ENCODE results near the gene E4F1.

E4F1 gene

DNA sequence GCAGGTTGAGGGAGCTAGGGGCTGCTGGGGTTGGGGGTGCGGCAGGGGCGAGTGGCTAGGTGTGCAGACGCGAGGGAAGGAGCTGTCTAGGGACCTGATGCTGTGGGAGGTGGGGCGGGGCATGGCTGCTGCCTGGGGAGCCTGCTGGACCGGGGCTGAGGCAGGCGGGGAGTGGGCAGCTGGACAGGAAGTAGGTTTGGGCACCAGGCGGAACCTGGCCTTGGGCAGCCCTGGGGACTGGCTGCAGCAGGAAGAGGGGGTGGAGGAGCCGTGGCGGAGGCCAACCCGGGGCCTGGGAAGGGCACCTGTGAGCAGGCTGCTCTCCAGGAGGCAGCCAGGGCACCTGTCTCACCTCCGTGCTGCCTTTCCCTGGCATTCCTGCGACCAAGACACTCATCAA, 7.0 kb downstream of the E4F1 start:
- no peak overlapping the region for H3K4me3 ChIP-seq (ENCODE audit: low read depth in 1 of 2, low read length in 2 of 2)
- H3K4me2 ChIP-seq (ENCODE audit: insufficient read depth, low read length): no peak overlapping the region
- H3K9ac ChIP-seq (ENCODE audit: low read depth, low read length): no peak overlapping the region
- 0 out of 2 replicates have a peak, but pooled peaks cover 2% of the 10 kb centered on the region for H3K4me1 ChIP-seq (ENCODE audit: insufficient read depth, low read length)
- no peaks in the 10 kb centered on the region for H3K27me3 ChIP-seq (ENCODE audit: insufficient read depth, low read length, poor library complexity)
- peaks cover 43% of the 10 kb centered on the region for H3K79me2 ChIP-seq (ENCODE audit: insufficient read depth, low read length)
- peaks cover 87% of the 10 kb centered on the region for H3K36me3 ChIP-seq (ENCODE audit: insufficient read depth, low read length)
- H3K27ac ChIP-seq (ENCODE audit: low read length): no peak overlapping the region
- ATAC-seq (ENCODE audit: insufficient read depth, low read depth): no peak
- H4K20me1 ChIP-seq (ENCODE audit: insufficient read depth, low read length): peaks cover 68% of the 10 kb centered on the region
- H2AFZ ChIP-seq (ENCODE audit: low read depth, low read length): no peak overlapping the region
- DNase-seq: no peak
- no peak for TF ChIP-seq EZH2 (IDR thresholded peaks at IDR 0.05; ENCODE audit: borderline replicate concordance, low read depth, low read length, severe bottlenecking)
- TF ChIP-seq, protein P1, sequence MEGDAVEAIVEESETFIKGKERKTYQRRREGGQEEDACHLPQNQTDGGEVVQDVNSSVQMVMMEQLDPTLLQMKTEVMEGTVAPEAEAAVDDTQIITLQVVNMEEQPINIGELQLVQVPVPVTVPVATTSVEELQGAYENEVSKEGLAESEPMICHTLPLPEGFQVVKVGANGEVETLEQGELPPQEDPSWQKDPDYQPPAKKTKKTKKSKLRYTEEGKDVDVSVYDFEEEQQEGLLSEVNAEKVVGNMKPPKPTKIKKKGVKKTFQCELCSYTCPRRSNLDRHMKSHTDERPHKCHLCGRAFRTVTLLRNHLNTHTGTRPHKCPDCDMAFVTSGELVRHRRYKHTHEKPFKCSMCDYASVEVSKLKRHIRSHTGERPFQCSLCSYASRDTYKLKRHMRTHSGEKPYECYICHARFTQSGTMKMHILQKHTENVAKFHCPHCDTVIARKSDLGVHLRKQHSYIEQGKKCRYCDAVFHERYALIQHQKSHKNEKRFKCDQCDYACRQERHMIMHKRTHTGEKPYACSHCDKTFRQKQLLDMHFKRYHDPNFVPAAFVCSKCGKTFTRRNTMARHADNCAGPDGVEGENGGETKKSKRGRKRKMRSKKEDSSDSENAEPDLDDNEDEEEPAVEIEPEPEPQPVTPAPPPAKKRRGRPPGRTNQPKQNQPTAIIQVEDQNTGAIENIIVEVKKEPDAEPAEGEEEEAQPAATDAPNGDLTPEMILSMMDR (IDR thresholded peaks at IDR 0.05; ENCODE audit: borderline replicate concordance, extremely low read depth, low read length, poor library complexity, severe bottlenecking): no peak
- no peaks in the 10 kb centered on the region for H3K9me3 ChIP-seq (ENCODE audit: insufficient read depth, low read length, severe bottlenecking)

DNA sequence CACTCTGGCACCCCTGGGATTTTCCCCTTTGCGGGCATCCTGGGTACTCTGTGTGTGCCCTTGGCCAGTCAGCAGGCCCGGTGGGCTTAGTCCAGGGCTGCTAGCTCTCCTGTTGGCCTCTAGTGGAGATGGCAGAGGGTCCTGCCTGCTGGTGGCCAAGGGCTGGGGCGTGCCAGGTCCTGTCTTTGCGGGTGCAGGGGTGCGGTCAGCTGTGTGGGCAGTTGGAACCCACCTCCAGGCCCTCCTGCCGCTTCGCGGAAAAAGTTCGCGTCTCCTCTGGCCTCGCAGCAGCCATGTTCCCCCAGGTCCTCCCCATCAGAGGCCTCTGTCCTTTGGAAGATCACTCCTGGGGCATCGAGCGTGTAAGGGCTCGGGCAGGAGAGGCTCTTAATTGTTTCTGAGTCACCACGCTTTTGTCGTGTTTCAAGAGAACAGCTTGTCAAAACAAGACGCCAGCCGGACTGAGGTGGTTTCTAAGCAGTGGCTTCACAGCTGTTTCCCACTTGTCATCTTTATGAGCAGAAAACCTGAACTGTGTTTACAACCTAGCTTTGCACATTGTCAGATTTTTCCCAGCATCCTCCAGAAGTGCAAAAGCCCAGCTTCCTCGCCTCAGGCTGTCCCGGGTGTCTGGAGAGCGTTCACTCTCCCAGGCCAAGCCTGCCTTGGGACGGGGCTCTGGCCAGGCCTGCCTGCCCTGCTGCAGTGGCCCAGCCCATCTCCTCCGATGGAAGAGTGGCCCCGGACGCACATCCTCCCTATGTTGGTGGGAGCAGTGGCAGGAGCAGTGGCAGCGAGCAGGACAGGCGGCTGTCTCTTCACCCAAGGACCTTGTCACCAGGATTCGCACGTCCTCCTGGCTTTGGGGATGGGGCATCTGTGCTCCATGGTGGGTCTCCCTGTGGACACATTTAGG, 7.9 kb downstream of the E4F1 start:
- Histone ChIP-seq H3K9me3 (ENCODE audit: insufficient read depth, low read length, severe bottlenecking) (no peaks in the 10 kb centered on the region), H2AFZ (ENCODE audit: low read depth, low read length) (no peak overlapping the region), H3K4me2 (ENCODE audit: insufficient read depth, low read length) (no peak overlapping the region), H3K4me1 (ENCODE audit: insufficient read depth, low read length) (no peaks in the 10 kb centered on the region), H3K4me3 (ENCODE audit: low read depth in 1 of 2, low read length in 2 of 2) (no peak overlapping the region), H3K9ac (ENCODE audit: low read depth, low read length) (no peak overlapping the region), H3K36me3 (ENCODE audit: insufficient read depth, low read length) (peaks cover 92% of the 10 kb centered on the region), H4K20me1 (ENCODE audit: insufficient read depth, low read length) (peaks cover 72% of the 10 kb centered on the region), H3K27me3 (ENCODE audit: insufficient read depth, low read length, poor library complexity) (no peaks in the 10 kb centered on the region), H3K79me2 (ENCODE audit: insufficient read depth, low read length) (peaks cover 34% of the 10 kb centered on the region), H3K27ac (ENCODE audit: low read length) (no peak overlapping the region)
- TF ChIP-seq, protein P1 (IDR thresholded peaks at IDR 0.05; ENCODE audit: borderline replicate concordance, extremely low read depth, low read length, poor library complexity, severe bottlenecking): no peak
- TF ChIP-seq EZH2 (IDR thresholded peaks at IDR 0.05; ENCODE audit: borderline replicate concordance, low read depth, low read length, severe bottlenecking): no peak
- ATAC-seq (ENCODE audit: insufficient read depth, low read depth): no peak
- no peak for DNase-seq

DNA sequence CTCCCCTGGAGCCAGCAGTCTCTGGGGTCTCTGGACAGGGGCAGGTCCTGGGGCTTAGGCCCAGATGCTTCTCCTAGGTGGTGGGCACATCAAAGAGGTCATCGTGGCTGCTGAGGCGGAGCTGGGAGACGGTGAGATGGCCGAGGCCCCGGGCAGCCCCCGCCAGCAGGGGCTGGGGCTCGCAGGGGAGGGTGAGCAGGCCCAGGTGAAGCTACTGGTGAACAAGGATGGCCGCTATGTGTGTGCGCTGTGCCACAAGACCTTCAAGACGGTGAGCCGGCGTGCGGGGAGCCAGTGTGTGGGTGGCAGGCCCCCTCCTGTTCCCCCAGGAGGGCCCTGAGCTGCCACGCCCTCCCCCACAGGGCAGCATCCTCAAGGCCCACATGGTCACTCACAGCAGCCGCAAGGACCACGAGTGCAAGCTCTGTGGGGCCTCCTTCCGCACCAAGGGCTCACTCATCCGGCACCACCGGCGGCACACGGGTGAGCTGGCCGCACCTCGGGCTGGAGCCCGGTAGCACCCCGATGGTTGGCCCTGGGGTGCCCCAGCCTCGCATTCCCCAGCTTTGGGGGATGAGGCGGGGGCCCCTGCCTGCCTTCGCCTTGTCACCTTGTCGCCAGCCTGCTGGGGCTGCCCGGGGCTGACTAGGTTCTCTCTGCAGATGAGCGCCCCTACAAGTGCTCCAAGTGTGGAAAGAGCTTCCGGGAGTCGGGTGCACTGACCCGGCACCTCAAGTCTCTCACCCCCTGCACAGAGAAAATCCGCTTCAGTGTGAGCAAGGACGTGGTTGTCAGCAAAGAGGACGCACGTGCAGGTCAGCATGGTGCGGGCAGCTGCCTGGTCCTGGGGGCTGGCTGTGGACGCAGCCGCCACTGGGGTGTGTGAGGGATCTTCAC, 9.0 kb downstream of the E4F1 start:
- H3K9me3 ChIP-seq (ENCODE audit: insufficient read depth, low read length, severe bottlenecking): no peaks in the 10 kb centered on the region
- ATAC-seq (ENCODE audit: insufficient read depth, low read depth) (no peak), DNase-seq (no peak)
- H2AFZ ChIP-seq (ENCODE audit: low read depth, low read length): no peak overlapping the region
- no peaks in the 10 kb centered on the region for H3K4me1 ChIP-seq (ENCODE audit: insufficient read depth, low read length)
- no peak overlapping the region for H3K4me2 ChIP-seq (ENCODE audit: insufficient read depth, low read length)
- H3K9ac ChIP-seq (ENCODE audit: low read depth, low read length): no peak overlapping the region
- peaks cover 25% of the 10 kb centered on the region for H3K79me2 ChIP-seq (ENCODE audit: insufficient read depth, low read length)
- H3K27me3 ChIP-seq (ENCODE audit: insufficient read depth, low read length, poor library complexity): no peaks in the 10 kb centered on the region
- peaks cover 64% of the 10 kb centered on the region for H4K20me1 ChIP-seq (ENCODE audit: insufficient read depth, low read length)
- H3K36me3 ChIP-seq (ENCODE audit: insufficient read depth, low read length): peaks cover 88% of the 10 kb centered on the region
- TF ChIP-seq, protein P1 (IDR thresholded peaks at IDR 0.05; ENCODE audit: borderline replicate concordance, extremely low read depth, low read length, poor library complexity, severe bottlenecking): no peak
- TF ChIP-seq EZH2 (IDR thresholded peaks at IDR 0.05; ENCODE audit: borderline replicate concordance, low read depth, low read length, severe bottlenecking): no peak
- H3K4me3 ChIP-seq (ENCODE audit: low read depth in 1 of 2, low read length in 2 of 2): no peak overlapping the region
- no peak overlapping the region for H3K27ac ChIP-seq (ENCODE audit: low read length)
